Keratinocyte (primary cell): ENCODE measurements around the gene SEC22A. TPM values are rescaled to one million over a fixed set of nuclear protein-coding genes. Genes with fewer than 3 reads are reported as not detected.

Experiments used
- DNase-seq: peaks from one replicate; pipeline ENCODE4 v3.0.0-alpha.2; 2011; ENCODE audit warnings: low read depth, missing footprints, low spot score
- FAIRE-seq: peaks from 2 replicates; lab custom pipeline; 2011; peaks lifted over from hg19 to GRCh38; lab: Jason Lieb, UNC
- H2AFZ ChIP-seq: 2 replicates; pipeline ENCODE4 v1.6.0; 2012; ENCODE audit warnings: low read length, control low read depth, inconsistent platforms; ENCODE audit not compliant: control insufficient read depth
- H3K27ac ChIP-seq: 2 replicates; pipeline ENCODE4 v1.5.1; 2011; ENCODE audit warnings: low read length; ENCODE audit not compliant: control insufficient read depth, insufficient read depth
- H3K27me3 ChIP-seq: 3 replicates; pipeline ENCODE4 v1.6.0; 2011; ENCODE audit warnings: low read length; ENCODE audit not compliant: control insufficient read depth, insufficient read depth; ENCODE audit errors: extremely low read depth
- H3K36me3 ChIP-seq, 2 experiments: 2 replicates in 1 of 2; 3 replicates in 1 of 2; pipeline ENCODE4 v1.5.1; 2011; ENCODE audit warnings: low read length in 2 of 2, mild to moderate bottlenecking in 1 of 2; ENCODE audit not compliant: control insufficient read depth in 2 of 2, insufficient read depth in 2 of 2; ENCODE audit errors: extremely low read depth in 1 of 2
- H3K4me1 ChIP-seq: 3 replicates; pipeline ENCODE4 v1.5.1; 2011; ENCODE audit warnings: low read length; ENCODE audit not compliant: control insufficient read depth, insufficient read depth; ENCODE audit errors: extremely low read depth
- H3K4me2 ChIP-seq: 3 replicates; pipeline ENCODE4 v1.6.0; 2011; ENCODE audit warnings: low read depth, low read length; ENCODE audit not compliant: control insufficient read depth, insufficient read depth; ENCODE audit errors: extremely low read depth
- H3K4me3 ChIP-seq, 3 experiments: fragments of 200-600 bp in 1 of 3; sonication (generic) in 1 of 3; 2 replicates in 2 of 3; 3 replicates in 1 of 3; pipeline ENCODE4 v1.5.1; 2011 to 2016; ENCODE audit warnings: low read length in 3 of 3, mild to moderate bottlenecking in 3 of 3, control low read depth in 2 of 3, inconsistent platforms in 1 of 3, low read depth in 1 of 3, mixed read lengths in 1 of 3, mixed run types in 1 of 3, moderate library complexity in 1 of 3; ENCODE audit not compliant: control insufficient read depth in 2 of 3, insufficient read depth in 2 of 3; ENCODE audit errors: extremely low read depth in 1 of 3
- H3K79me2 ChIP-seq: 2 replicates; pipeline ENCODE4 v1.6.0; 2012; ENCODE audit warnings: low read length; ENCODE audit not compliant: control insufficient read depth, insufficient read depth
- H3K9ac ChIP-seq: 3 replicates; pipeline ENCODE4 v1.6.0; 2011; ENCODE audit warnings: low read length; ENCODE audit not compliant: control insufficient read depth, insufficient read depth; ENCODE audit errors: extremely low read depth
- H3K9me1 ChIP-seq: 3 replicates; pipeline ENCODE4 v1.6.0; 2011; ENCODE audit warnings: low read length; ENCODE audit not compliant: control insufficient read depth, insufficient read depth; ENCODE audit errors: extremely low read depth
- H3K9me3 ChIP-seq: 2 replicates; pipeline ENCODE4 v1.5.1; 2012; ENCODE audit warnings: low read depth, low read length; ENCODE audit not compliant: control insufficient read depth
- H4K20me1 ChIP-seq: 3 replicates; pipeline ENCODE4 v1.6.0; 2011; ENCODE audit warnings: low read length; ENCODE audit not compliant: control insufficient read depth, insufficient read depth; ENCODE audit errors: extremely low read depth
- CTCF ChIP-seq, 3 experiments: IDR thresholded peaks in 1 of 3; conservative IDR thresholded peaks in 1 of 3; optimal IDR thresholded peaks in 1 of 3; 2 replicates in 2 of 3; 3 replicates in 1 of 3; pipeline versions ENCODE3 to v1.5.1; 2011; ENCODE audit warnings: low read length in 3 of 3, mild to moderate bottlenecking in 3 of 3, moderate library complexity in 2 of 3, control low read depth in 1 of 3, inconsistent platforms in 1 of 3; ENCODE audit not compliant: insufficient read depth in 2 of 3; ENCODE audit errors: extremely low read depth in 1 of 3
- EZH2 ChIP-seq: IDR thresholded peaks from one replicate; pipeline ENCODE4 v1.6.1; 2012; ENCODE audit warnings: inconsistent platforms, mild to moderate bottlenecking, low read length, moderate library complexity
- dilution Hi-C: fragments of 300-500 bp; cut with MboI; formaldehyde crosslinking; loops from one replicate; pipeline ENCODE4 v1.7.0; 2020; ENCODE audit warnings: low sequenced_read_pairs; ENCODE audit not compliant: extremely low pct_ligation_motif_present
- polyA plus RNA-seq, 5 experiments: library from polyadenylated mRNA; depleted of rRNA in 3 of 5; stranded (reverse) in 3 of 5; stranded (forward) in 1 of 5; unstranded in 1 of 5; fragments of >200 nt; gene quantifications; 1 replicate in 1 of 5; 2 replicates in 3 of 5; 3 replicates in 1 of 5; pipeline versions ENCODE4 v1.2.1 to v1.2.3, GENCODE V29; 2011 to 2012; ENCODE audit warnings: missing spikeins in 2 of 5, low read depth in 1 of 5, low replicate concordance in 1 of 5

Gene SEC22A
- polyA plus RNA-seq, 1 donor (not counting 4 experiments of a cell fraction or from before 2014, with no cell fraction given), result 32.9 TPM

DNA sequence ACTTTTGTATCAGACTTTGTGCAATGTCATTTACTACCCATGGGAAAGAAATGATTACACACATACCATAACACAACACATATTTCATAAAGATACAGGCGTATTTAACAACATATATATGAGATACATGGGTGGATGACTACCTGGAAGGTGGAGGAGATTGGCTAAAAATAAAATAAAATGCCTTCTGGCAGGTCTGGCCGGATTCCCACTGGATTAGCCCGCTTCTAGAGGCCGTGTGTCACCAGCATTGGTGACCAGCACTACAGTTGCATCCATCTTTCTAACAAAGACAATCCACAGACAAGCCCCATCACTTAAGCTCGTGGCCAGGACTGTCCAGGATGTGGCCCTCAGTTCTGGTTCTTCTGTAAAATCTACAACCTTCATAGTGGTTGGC, 21.0 kb upstream of the SEC22A start:
- Histone ChIP-seq H3K4me2 (no peak overlapping the region), H4K20me1 (no peaks in the 10 kb centered on the region), H3K9me1 (no peaks in the 10 kb centered on the region), H3K36me3 (no peaks in the 10 kb centered on the region), H3K9me3 (no peaks in the 10 kb centered on the region), H3K4me1 (no peaks in the 10 kb centered on the region), H2AFZ (no peak overlapping the region), H3K27me3 (no peaks in the 10 kb centered on the region), H3K4me3 (no peak overlapping the region), H3K79me2 (no peaks in the 10 kb centered on the region), H3K9ac (no peak overlapping the region), H3K27ac (no peak overlapping the region)
- no peak for FAIRE-seq
- TF ChIP-seq EZH2 (no peak), CTCF (optimal IDR thresholded peaks at IDR 0.05 in 1 of 3, IDR thresholded peaks at IDR 0.05 in 1 of 3, conservative IDR thresholded peaks at IDR 0.05 in 1 of 3; ENCODE audit: extremely low read depth in 1 of 3, insufficient read depth in 2 of 3, low read length in 3 of 3) (no peak)
- dilution Hi-C loops, result no loop called here
- no peak for DNase-seq

DNA sequence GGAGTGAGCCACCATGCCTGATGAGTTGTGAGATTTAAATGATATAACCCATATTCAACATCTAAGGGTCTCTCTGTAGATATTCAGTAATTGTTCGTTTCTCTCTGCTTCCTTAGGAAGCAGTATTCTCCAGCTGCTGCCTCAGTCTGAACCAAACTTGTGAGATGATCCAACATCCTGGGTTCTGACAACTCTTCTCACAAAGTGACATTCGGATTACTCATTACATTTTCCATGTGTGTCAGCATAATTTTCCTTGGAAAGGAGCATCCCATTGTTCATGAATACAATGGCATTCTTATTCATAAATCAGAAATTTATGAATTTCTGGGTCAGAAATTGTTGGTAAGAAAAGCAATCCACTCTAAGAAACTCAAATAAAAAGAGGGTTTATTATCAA, 15.0 kb upstream of the SEC22A start:
- H3K9me1 ChIP-seq, result no peaks in the 10 kb centered on the region
- FAIRE-seq, result no peak
- no peaks in the 10 kb centered on the region for H3K4me1 ChIP-seq
- H3K79me2 ChIP-seq, result no peaks in the 10 kb centered on the region
- H3K36me3 ChIP-seq, result no peaks in the 10 kb centered on the region
- H3K27ac ChIP-seq, result no peak overlapping the region
- H3K4me2 ChIP-seq, result no peak overlapping the region
- H3K9ac ChIP-seq, result no peak overlapping the region
- H2AFZ ChIP-seq, result no peak overlapping the region
- TF ChIP-seq EZH2 (no peak), CTCF (optimal IDR thresholded peaks at IDR 0.05 in 1 of 3, IDR thresholded peaks at IDR 0.05 in 1 of 3, conservative IDR thresholded peaks at IDR 0.05 in 1 of 3; ENCODE audit: extremely low read depth in 1 of 3, insufficient read depth in 2 of 3, low read length in 3 of 3) (no peak)
- no peaks in the 10 kb centered on the region for H4K20me1 ChIP-seq
- dilution Hi-C loops, result no loop called here
- DNase-seq, result no peak
- H3K9me3 ChIP-seq, result no peaks in the 10 kb centered on the region
- no peaks in the 10 kb centered on the region for H3K27me3 ChIP-seq
- no peak overlapping the region for H3K4me3 ChIP-seq
